ENCODE data around the gene TCN2. TPM values are rescaled to one million over a fixed set of nuclear protein-coding genes. Genes with fewer than 3 reads are reported as not detected.

Gene TCN2
- total and polyA plus RNA-seq, 2 donors (not counting 1 experiment from before 2014, with no cell fraction given): 7.1 to 10.8 TPM

GRCh38 chr22:30574997-30575671, 31.8 kb upstream of the TCN2 start:
- Histone ChIP-seq H4K20me1 (ENCODE audit: control insufficient read depth, extremely low read depth, insufficient read depth, low read length) (no peaks in the 10 kb centered on the region), H3K27ac (ENCODE audit: insufficient read depth, low read length) (peak overlapping the region; percentile 59), H2AFZ (ENCODE audit: low read length) (no peak overlapping the region), H3K79me2 (ENCODE audit: control insufficient read depth, insufficient read depth, low read length) (no peaks in the 10 kb centered on the region), H3K36me3 (ENCODE audit: control insufficient read depth, insufficient read depth, low read length) (peaks cover 23% of the 10 kb centered on the region), H3K4me2 (ENCODE audit: extremely low read depth, insufficient read depth, low read length) (peak overlapping the region; percentile 40), H3K27me3 (ENCODE audit: control insufficient read depth, insufficient read depth, low read length) (peaks cover 2% of the 10 kb centered on the region), H3K4me3 (replicated peaks in 1 of 4; ENCODE audit: control extremely low read depth in 1 of 4, insufficient read depth in 1 of 4, low read depth in 3 of 4, low read length in 4 of 4) (no peak overlapping the region), H3K4me1 (ENCODE audit: control insufficient read depth, extremely low read depth, insufficient read depth, low read length) (no peaks in the 10 kb centered on the region), H3K9ac (ENCODE audit: insufficient read depth, low read length) (no peak overlapping the region), H3K9me3 (ENCODE audit: control insufficient read depth, insufficient read depth, low read depth, low read length) (no peaks in the 10 kb centered on the region)
- peak; percentile 75 to 84 for DNase-seq (ENCODE audit: low read depth in 2 of 2)
- TF ChIP-seq EZH2 (IDR thresholded peaks at IDR 0.05; ENCODE audit: low read length, missing control alignments) (no peak), CTCF (conservative IDR thresholded peaks at IDR 0.05 in 1 of 2, IDR thresholded peaks at IDR 0.05 in 1 of 2; ENCODE audit: low read depth in 1 of 2, low read length in 2 of 2) (peak in 1 of 2 donors; percentile 4)

- no peak for DNase-seq (ENCODE audit: low read depth in 2 of 2)
- H2AFZ ChIP-seq (ENCODE audit: low read length): no peak overlapping the region
- H3K4me2 ChIP-seq (ENCODE audit: extremely low read depth, insufficient read depth, low read length): no peak overlapping the region
- H3K9me3 ChIP-seq (ENCODE audit: control insufficient read depth, insufficient read depth, low read depth, low read length): no peaks in the 10 kb centered on the region
- TF ChIP-seq EZH2 (IDR thresholded peaks at IDR 0.05; ENCODE audit: low read length, missing control alignments): no peak
- no peak for TF ChIP-seq CTCF (conservative IDR thresholded peaks at IDR 0.05 in 1 of 2, IDR thresholded peaks at IDR 0.05 in 1 of 2; ENCODE audit: low read depth in 1 of 2, low read length in 2 of 2)
- no peak overlapping the region for H3K27ac ChIP-seq (ENCODE audit: insufficient read depth, low read length)
- no peak overlapping the region for H3K4me3 ChIP-seq (replicated peaks in 1 of 4; ENCODE audit: control extremely low read depth in 1 of 4, insufficient read depth in 1 of 4, low read depth in 3 of 4, low read length in 4 of 4)
- H3K36me3 ChIP-seq (ENCODE audit: control insufficient read depth, insufficient read depth, low read length): peaks cover 28% of the 10 kb centered on the region
- H4K20me1 ChIP-seq (ENCODE audit: control insufficient read depth, extremely low read depth, insufficient read depth, low read length): no peaks in the 10 kb centered on the region
- no peaks in the 10 kb centered on the region for H3K4me1 ChIP-seq (ENCODE audit: control insufficient read depth, extremely low read depth, insufficient read depth, low read length)
- no peak overlapping the region for H3K9ac ChIP-seq (ENCODE audit: insufficient read depth, low read length)
- H3K79me2 ChIP-seq (ENCODE audit: control insufficient read depth, insufficient read depth, low read length): no peaks in the 10 kb centered on the region
- peaks cover 2% of the 10 kb centered on the region for H3K27me3 ChIP-seq (ENCODE audit: control insufficient read depth, insufficient read depth, low read length)
Measured at GRCh38 chr22:30575859-30576258, 31.1 kb upstream of the TCN2 start.

GRCh38 chr22:30578481-30578880, 28.5 kb upstream of the TCN2 start:
- Histone ChIP-seq H3K36me3 (ENCODE audit: control insufficient read depth, insufficient read depth, low read length) (peaks cover 42% of the 10 kb centered on the region), H3K4me3 (replicated peaks in 1 of 4; ENCODE audit: control extremely low read depth in 1 of 4, insufficient read depth in 1 of 4, low read depth in 3 of 4, low read length in 4 of 4) (no peak overlapping the region), H4K20me1 (ENCODE audit: control insufficient read depth, extremely low read depth, insufficient read depth, low read length) (peaks cover 2% of the 10 kb centered on the region), H3K79me2 (ENCODE audit: control insufficient read depth, insufficient read depth, low read length) (no peaks in the 10 kb centered on the region), H3K9ac (ENCODE audit: insufficient read depth, low read length) (no peak overlapping the region), H3K4me2 (ENCODE audit: extremely low read depth, insufficient read depth, low read length) (no peak overlapping the region), H3K27me3 (ENCODE audit: control insufficient read depth, insufficient read depth, low read length) (no peaks in the 10 kb centered on the region), H3K9me3 (ENCODE audit: control insufficient read depth, insufficient read depth, low read depth, low read length) (no peaks in the 10 kb centered on the region), H3K4me1 (ENCODE audit: control insufficient read depth, extremely low read depth, insufficient read depth, low read length) (no peaks in the 10 kb centered on the region), H3K27ac (ENCODE audit: insufficient read depth, low read length) (no peak overlapping the region), H2AFZ (ENCODE audit: low read length) (no peak overlapping the region)
- no peak for DNase-seq (ENCODE audit: low read depth in 2 of 2)
- TF ChIP-seq CTCF (conservative IDR thresholded peaks at IDR 0.05 in 1 of 2, IDR thresholded peaks at IDR 0.05 in 1 of 2; ENCODE audit: low read depth in 1 of 2, low read length in 2 of 2): no peak
- TF ChIP-seq EZH2 (IDR thresholded peaks at IDR 0.05; ENCODE audit: low read length, missing control alignments): no peak
